GM18907 (cell line): ENCODE results near the gene DNAJC24.

Source experiments
- ATAC-seq: cut with Tn5 transposase; IDR thresholded peaks from one replicate; pipeline ENCODE4 v1.9.1; 2021; ENCODE audit warnings: mild to moderate bottlenecking, moderate library complexity; ENCODE audit not compliant: unreplicated experiment

The DNAJC24 gene

GRCh38 chr11:31414338-31414737 lies 44.7 kb downstream of the DNAJC24 start:
- ATAC-seq: no peak

GRCh38 chr11:31415435-31415834 lies 45.8 kb downstream of the DNAJC24 start:
- ATAC-seq: no peak

DNA sequence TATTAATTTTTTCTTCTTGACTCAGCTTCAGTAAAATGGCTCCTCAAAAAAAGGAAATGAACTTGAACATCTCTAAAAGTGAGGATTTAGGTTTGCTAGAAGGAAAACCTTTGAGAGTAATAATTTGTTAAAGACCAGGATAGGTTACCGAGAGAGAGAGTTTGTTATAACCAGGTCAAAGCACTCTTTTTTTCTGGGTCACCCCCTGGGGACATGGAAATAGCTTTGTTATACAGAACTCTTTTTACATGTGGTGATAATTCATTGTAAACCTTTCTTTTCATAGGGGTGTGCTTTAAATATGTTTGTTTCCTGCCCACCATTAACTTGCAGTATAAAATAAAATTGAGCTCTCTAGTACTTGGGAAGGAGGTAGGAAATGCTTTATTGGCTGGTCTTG lies 47.7 kb downstream of the DNAJC24 start:
- no peak for ATAC-seq

GRCh38 chr11:31417816-31418215 lies 48.2 kb downstream of the DNAJC24 start:
- ATAC-seq: no peak

GRCh38 chr11:31419138-31419537 lies 49.5 kb downstream of the DNAJC24 start:
- no peak for ATAC-seq

DNA sequence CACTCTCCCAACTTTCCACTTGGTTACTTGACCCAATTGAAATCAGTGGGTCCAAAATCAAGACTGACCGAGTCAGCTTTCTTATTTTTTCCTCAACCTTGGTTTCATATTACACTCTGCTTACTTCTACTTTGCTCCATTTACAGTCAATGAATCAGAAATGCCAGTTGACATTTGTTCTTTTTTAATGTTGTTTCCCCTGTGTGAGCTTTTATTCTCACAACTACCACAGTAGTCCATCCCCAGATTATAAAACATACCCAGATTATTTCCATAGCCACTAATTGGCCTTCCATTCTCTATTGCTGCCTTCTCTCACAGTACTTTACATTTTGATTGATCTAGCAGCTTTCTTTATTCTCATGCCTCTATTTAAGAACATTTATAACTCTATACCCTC lies 50.0 kb downstream of the DNAJC24 start:
- no peak for ATAC-seq

- ATAC-seq: no peak
These were observed 52.2 kb downstream of the DNAJC24 start for GRCh38 chr11:31421820-31422219.

DNA sequence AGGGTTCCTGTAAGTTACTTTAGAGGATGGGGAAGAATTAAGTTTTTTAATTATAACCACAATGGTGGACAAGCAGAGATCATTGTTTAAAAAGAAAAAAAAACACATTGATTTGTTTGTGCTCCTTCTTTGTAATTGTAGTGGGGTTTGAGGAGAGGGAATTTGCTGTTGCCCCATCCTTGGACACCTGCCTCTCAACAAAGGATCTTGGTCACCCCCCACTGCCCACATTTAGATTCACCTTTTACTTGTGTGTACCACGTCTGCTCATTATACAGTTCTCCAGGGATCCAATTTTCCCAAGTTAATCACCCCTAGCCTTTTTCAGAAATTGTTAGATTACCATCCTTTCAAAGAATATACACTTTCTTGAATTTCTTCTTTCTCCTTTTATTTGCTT lies 53.0 kb downstream of the DNAJC24 start:
- no peak for ATAC-seq

GRCh38 chr11:31424652-31425051 lies 55.0 kb downstream of the DNAJC24 start:
- no peak for ATAC-seq

GRCh38 chr11:31433851-31434250 lies 64.2 kb downstream of the DNAJC24 start:
- no peak for ATAC-seq

DNA sequence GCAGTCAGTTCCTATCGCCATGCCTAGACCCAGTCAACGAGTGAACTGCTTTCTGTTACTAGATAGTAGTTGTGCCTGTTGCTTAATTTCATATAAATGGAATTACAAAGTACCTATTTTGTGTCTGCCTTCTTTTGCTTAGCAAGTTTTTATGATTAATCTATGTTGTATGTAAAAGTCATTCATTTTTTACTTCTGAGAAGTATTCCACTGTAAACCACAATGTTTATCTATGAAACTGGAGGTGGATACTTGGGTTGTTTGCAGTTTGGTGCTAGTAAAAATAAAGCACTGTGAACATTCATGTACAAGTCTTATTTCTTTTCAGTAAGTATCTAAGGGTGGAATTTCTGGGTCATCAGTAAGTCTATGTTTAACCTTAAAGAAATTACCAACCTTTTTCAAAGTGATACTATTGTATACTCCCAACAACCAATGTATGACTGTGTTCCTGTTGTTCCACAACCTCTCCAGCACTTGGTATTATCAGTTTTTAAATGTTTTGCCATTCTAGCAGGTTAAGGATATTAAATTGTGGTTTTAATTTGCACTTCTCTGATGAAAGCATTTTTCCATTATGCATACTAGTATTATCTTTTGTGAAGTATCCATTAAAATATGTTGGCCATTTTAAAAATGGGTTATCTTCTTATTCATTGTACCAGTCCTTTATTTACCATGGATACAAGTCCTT lies 68.2 kb downstream of the DNAJC24 start:
- no peak for ATAC-seq

- ATAC-seq: no peak
These were observed 71.6 kb downstream of the DNAJC24 start for GRCh38 chr11:31441296-31441695.

DNA sequence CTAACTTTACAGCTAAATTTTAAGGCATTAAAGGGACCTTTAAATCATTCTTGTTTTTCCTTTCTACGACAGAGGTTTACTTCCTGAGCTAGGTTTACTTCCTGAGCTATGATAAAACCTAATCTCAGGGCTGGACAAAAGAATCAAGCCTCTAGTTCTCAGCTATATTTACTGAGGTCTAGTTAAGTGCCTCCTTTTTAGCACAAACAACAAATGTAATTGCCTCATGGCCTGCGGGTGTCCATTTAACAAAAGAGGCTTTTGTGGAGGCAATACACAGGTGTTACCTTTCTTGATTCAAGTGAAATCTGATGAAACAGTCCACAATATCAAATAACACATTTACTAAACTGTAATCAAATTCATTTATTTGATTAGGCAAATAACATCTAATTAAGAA lies 72.4 kb downstream of the DNAJC24 start:
- no peak for ATAC-seq

GRCh38 chr11:31443802-31444201 lies 74.1 kb downstream of the DNAJC24 start:
- ATAC-seq: no peak

DNA sequence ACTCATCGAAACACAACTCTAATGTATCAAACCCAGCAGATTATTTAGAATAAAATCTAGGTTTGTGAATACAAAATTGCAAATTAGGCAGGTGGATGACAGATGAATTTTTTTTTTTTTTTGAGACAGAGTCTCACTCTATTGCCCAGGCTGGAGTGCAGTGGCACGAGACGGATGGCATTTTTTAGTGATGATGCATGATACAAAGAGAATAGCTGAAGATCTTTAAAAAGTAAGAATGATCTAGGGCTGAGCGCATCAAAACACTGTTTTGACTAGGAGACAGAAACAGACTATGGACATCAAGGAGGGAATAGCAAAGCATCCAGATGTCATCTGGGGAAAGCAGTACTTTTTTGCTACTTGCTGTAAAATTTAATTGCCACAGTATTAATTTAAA lies 76.0 kb downstream of the DNAJC24 start:
- ATAC-seq: no peak

- ATAC-seq: no peak
These were observed 79.4 kb downstream of the DNAJC24 start for GRCh38 chr11:31449040-31449439.

- no peak for ATAC-seq
These were observed 81.2 kb downstream of the DNAJC24 start for GRCh38 chr11:31450841-31451240.

DNA sequence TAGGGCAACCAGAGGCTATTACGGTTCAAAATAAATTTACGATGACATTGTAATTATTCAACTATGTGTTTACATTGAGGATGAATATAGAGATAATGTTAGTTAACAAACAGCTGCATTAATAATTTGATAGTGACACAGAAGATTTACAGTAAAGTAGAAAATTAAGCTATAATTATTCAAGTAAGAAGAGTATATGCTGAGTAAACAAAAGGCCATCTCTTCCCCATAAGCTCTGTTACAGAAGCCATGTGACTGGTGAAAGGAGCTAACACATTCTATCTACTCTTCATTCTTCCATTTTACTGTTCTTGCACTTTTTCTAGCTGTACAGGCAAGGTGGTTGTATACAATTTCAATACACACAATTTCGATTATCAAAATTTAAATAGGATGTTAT lies 85.5 kb downstream of the DNAJC24 start:
- ATAC-seq: no peak

- ATAC-seq: no peak
These were observed 94.8 kb downstream of the DNAJC24 start for GRCh38 chr11:31464436-31464835.

DNA sequence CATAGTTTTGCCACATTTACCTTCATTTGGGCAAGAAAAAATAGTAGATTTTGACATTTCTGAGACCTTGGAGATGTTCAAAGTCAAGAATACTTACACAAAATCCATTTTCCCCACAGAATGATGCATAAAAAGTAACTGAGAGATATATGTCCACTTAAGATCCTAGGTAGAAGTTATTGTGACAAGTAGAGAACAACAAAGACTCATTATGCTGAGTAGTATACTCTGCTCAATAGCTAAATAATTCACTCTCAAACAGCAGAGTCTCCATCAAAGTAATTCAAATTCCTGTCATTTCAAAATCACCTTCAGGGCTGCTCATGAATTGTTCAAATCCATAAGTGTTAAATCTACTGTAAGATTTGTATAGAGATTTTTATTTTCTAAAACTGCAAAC lies 104.4 kb downstream of the DNAJC24 start:
- ATAC-seq: no peak

DNA sequence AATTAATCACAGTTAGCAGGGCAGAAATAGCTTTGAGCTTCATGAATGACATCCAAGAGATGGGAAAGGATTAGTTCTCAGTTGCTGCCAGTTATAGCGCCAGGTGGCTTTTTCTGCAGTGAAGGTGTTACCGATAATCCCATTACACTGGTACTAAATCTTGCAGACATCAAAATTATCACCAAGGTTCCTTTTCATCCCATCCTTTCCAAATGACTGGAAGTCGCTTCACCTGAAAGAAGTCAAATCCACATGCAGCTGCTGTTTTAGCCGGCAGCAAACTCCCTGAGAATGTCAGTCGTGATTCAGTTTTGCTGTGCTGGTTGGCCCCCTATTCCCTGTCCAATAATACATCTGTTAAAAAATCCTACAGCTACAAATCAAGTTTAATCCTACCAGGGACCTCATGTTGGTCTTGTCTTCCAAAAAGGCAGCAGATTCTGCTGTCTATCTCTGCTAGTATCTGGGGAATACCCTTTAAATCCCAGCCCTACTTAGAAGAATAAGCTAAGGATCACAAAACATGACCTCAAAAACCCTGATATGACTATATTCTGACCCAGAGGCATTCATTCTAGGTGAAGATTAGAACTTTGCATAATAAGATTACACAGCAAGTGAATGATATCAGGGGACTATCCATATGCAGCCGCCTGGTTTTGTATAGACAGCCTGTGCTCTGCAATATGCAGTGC lies 108.0 kb downstream of the DNAJC24 start:
- ATAC-seq: no peak

DNA sequence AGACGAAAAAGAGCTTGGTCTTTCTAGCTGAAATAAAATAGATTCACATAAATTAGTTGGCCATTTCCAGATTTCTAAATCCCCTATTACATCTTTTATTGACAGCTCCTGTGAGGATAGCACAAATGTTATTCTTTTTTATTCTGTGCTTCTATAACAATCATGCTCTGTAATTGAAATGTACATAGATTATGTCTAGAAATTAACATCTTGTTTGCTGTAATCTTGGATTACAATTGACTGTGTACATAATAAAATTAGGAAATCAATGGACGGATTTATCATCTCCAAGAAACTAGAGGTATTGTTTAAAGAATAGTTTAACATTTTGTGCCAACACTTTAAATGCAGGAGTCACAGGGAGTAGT lies 108.5 kb downstream of the DNAJC24 start:
- ATAC-seq: no peak

DNA sequence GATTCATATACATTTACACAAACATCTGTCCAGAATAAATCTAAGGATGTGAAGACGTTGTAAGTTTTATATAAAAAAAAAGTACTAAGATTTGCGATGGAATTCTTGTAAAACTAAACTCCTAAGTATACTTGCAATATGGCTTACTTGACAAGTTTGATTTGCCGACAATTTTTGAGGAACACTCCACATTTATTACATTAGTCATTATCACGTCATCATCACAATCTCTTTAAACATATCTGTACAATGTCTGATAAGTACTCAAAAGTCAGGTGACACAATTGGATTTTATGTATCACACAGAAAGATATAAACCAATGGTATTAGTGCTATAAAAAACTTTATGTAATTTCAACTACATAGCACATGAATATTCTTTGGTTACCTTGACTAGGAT lies 109.4 kb downstream of the DNAJC24 start:
- no peak for ATAC-seq
